Neural progenitor cell (in vitro differentiated cells): ENCODE measurements around the gene RABAC1. TPM values are rescaled to one million over a fixed set of nuclear protein-coding genes. Genes with fewer than 3 reads are reported as not detected.

ENCODE experiments used
- DNase-seq: peaks from one replicate; pipeline ENCODE4 v3.0.0-alpha.2; 2016; ENCODE audit warnings: low spot score
- H2AFZ ChIP-seq: fragments of 200-600 bp; sonication (generic); replicated peaks from 2 replicates; pipeline ENCODE4 v1.6.1; 2016; ENCODE audit warnings: antibody characterized with exemption
- H3F3A ChIP-seq: fragments of 200-600 bp; sonication (generic); 2 replicates; pipeline ENCODE4 v1.6.1; 2016; ENCODE audit warnings: antibody characterized with exemption, low read depth
- H3K27ac ChIP-seq: fragments of 200-600 bp; sonication (generic); 2 replicates; pipeline ENCODE4 v1.5.1; 2016; ENCODE audit warnings: mild to moderate bottlenecking
- H3K27me3 ChIP-seq: fragments of 200-600 bp; sonication (generic); 2 replicates; pipeline ENCODE4 v1.6.1; 2016; ENCODE audit warnings: mild to moderate bottlenecking, moderate library complexity
- H3K36me3 ChIP-seq: fragments of 200-600 bp; sonication (generic); 2 replicates; pipeline ENCODE4 v1.5.1; 2016
- H3K4me1 ChIP-seq: fragments of 200-600 bp; sonication (generic); 2 replicates; pipeline ENCODE4 v1.6.1; 2016; ENCODE audit warnings: mixed run types
- H3K4me2 ChIP-seq: fragments of 200-600 bp; sonication (generic); 2 replicates; pipeline ENCODE4 v1.6.1; 2016
- H3K4me3 ChIP-seq: fragments of 200-600 bp; sonication (generic); 2 replicates; pipeline ENCODE4 v1.5.1; 2016
- H3K79me2 ChIP-seq: fragments of 200-600 bp; sonication (generic); 2 replicates; pipeline ENCODE4 v1.6.1; 2016; ENCODE audit warnings: low read depth
- H3K9ac ChIP-seq: fragments of 200-600 bp; sonication (generic); 2 replicates; pipeline ENCODE4 v1.6.1; 2016
- H3K9me3 ChIP-seq: fragments of 200-600 bp; sonication (generic); 2 replicates; pipeline ENCODE4 v1.5.1; 2016; ENCODE audit warnings: low read depth
- H4K20me1 ChIP-seq: fragments of 200-600 bp; sonication (generic); 2 replicates; pipeline ENCODE4 v1.6.1; 2016; ENCODE audit warnings: low read depth
- H3K27ac Mint-ChIP-seq: 3 replicates; pipeline ENCODE4 v1.8.0; 2021; ENCODE audit warnings: mixed read lengths
- H3K27me3 Mint-ChIP-seq: 2 replicates; pipeline ENCODE4 v1.8.0; 2022; ENCODE audit warnings: low read depth, mild to moderate bottlenecking, inconsistent platforms, moderate library complexity, mixed read lengths; ENCODE audit not compliant: insufficient read depth
- H3K36me3 Mint-ChIP-seq: 3 replicates; pipeline ENCODE4 v1.8.0; 2021; ENCODE audit warnings: mixed read lengths
- H3K4me1 Mint-ChIP-seq: 3 replicates; pipeline ENCODE4 v1.8.0; 2021; ENCODE audit warnings: mixed read lengths
- H3K4me3 Mint-ChIP-seq: 3 replicates; pipeline ENCODE4 v1.8.0; 2021; ENCODE audit warnings: mild to moderate bottlenecking, moderate library complexity, mixed read lengths
- H3K9me3 Mint-ChIP-seq: 3 replicates; pipeline ENCODE4 v1.8.0; 2020; ENCODE audit warnings: mixed read lengths
- CTCF ChIP-seq: fragments of 200-600 bp; sonication (generic); IDR thresholded peaks from 2 replicates; pipeline ENCODE4 v1.5.1; 2017; ENCODE audit warnings: antibody characterized with exemption, mild to moderate bottlenecking
- EZH2 ChIP-seq: fragments of 200-600 bp; sonication (generic); IDR thresholded peaks from 2 replicates; pipeline ENCODE4 v1.6.1; 2017; ENCODE audit warnings: antibody characterized with exemption, mild to moderate bottlenecking, moderate library complexity
- EZH2phosphoT487 ChIP-seq: fragments of 200-600 bp; sonication (generic); IDR thresholded peaks from 2 replicates; pipeline ENCODE4 v1.6.1; 2017; ENCODE audit warnings: antibody characterized with exemption
- total RNA-seq: library from RNA; depleted of rRNA; stranded (reverse); fragments of >200 nt; gene quantifications from 2 replicates; pipeline ENCODE4 v1.2.3, GENCODE V29; 2015; ENCODE audit warnings: low replicate concordance

The RABAC1 gene
- total RNA-seq, 1 donor from 2014 or later: 33.1 TPM

GRCh38 chr19:41987141-41987860 is 28.2 kb upstream of the RABAC1 start:
- TF ChIP-seq EZH2 (no peak), CTCF (no peak), EZH2phosphoT487 (no peak)
- Mint-ChIP-seq H3K36me3 (no peaks in the 10 kb centered on the region), H3K27ac (no peak overlapping the region), H3K27me3 (peaks cover under 1% of the 10 kb centered on the region), H3K4me1 (no peaks in the 10 kb centered on the region), H3K9me3 (no peaks in the 10 kb centered on the region), H3K4me3 (no peak overlapping the region)
- no peak overlapping the region for H3K9ac ChIP-seq
- H3K27ac ChIP-seq: no peak overlapping the region
- H3K4me1 ChIP-seq: no peaks in the 10 kb centered on the region
- H3K36me3 ChIP-seq: no peaks in the 10 kb centered on the region
- no peak overlapping the region for H2AFZ ChIP-seq
- H3F3A ChIP-seq: no peaks in the 10 kb centered on the region
- DNase-seq: no peak
- H4K20me1 ChIP-seq: no peaks in the 10 kb centered on the region
- H3K27me3 ChIP-seq: peaks cover 19% of the 10 kb centered on the region
- no peak overlapping the region for H3K4me2 ChIP-seq
- no peaks in the 10 kb centered on the region for H3K79me2 ChIP-seq
- no peaks in the 10 kb centered on the region for H3K9me3 ChIP-seq
- H3K4me3 ChIP-seq: no peak overlapping the region

- Mint-ChIP-seq H3K36me3 (no peaks in the 10 kb centered on the region), H3K27ac (peak overlapping the region; percentile 53), H3K9me3 (no peaks in the 10 kb centered on the region), H3K4me1 (no peaks in the 10 kb centered on the region), H3K27me3 (peaks cover 2% of the 10 kb centered on the region), H3K4me3 (no peak overlapping the region)
- Histone ChIP-seq H3K4me1 (no peaks in the 10 kb centered on the region), H3K4me3 (no peak overlapping the region), H3K9me3 (no peaks in the 10 kb centered on the region), H3K27me3 (peaks cover 4% of the 10 kb centered on the region), H2AFZ (no peak overlapping the region), H3F3A (no peaks in the 10 kb centered on the region), H3K79me2 (no peaks in the 10 kb centered on the region), H4K20me1 (no peaks in the 10 kb centered on the region), H3K27ac (no peak overlapping the region), H3K36me3 (no peaks in the 10 kb centered on the region), H3K4me2 (no peak overlapping the region), H3K9ac (no peak overlapping the region)
- TF ChIP-seq CTCF (no peak), EZH2phosphoT487 (no peak), EZH2 (no peak)
- DNase-seq: no peak
Observed at GRCh38 chr19:41984961-41985360, 25.8 kb upstream of the RABAC1 start.

- no peaks in the 10 kb centered on the region for H3K79me2 ChIP-seq
- H3K9me3 ChIP-seq: no peaks in the 10 kb centered on the region
- no peaks in the 10 kb centered on the region for H3K4me1 ChIP-seq
- Mint-ChIP-seq H3K36me3 (no peaks in the 10 kb centered on the region), H3K4me1 (no peaks in the 10 kb centered on the region), H3K27ac (no peak overlapping the region), H3K4me3 (no peak overlapping the region), H3K27me3 (peaks cover 2% of the 10 kb centered on the region), H3K9me3 (no peaks in the 10 kb centered on the region)
- no peaks in the 10 kb centered on the region for H3K27me3 ChIP-seq
- no peaks in the 10 kb centered on the region for H4K20me1 ChIP-seq
- no peak for DNase-seq
- no peaks in the 10 kb centered on the region for H3F3A ChIP-seq
- H2AFZ ChIP-seq: no peak overlapping the region
- H3K9ac ChIP-seq: no peak overlapping the region
- H3K4me2 ChIP-seq: no peak overlapping the region
- no peak for TF ChIP-seq EZH2phosphoT487
- no peak overlapping the region for H3K4me3 ChIP-seq
- no peaks in the 10 kb centered on the region for H3K36me3 ChIP-seq
- no peak overlapping the region for H3K27ac ChIP-seq
Observed at GRCh38 chr19:41981724-41982123, 22.6 kb upstream of the RABAC1 start.

- Mint-ChIP-seq H3K27ac (no peak overlapping the region), H3K4me1 (no peaks in the 10 kb centered on the region), H3K36me3 (no peaks in the 10 kb centered on the region), H3K27me3 (peaks cover 6% of the 10 kb centered on the region), H3K4me3 (no peak overlapping the region), H3K9me3 (no peaks in the 10 kb centered on the region)
- H3K36me3 ChIP-seq: no peaks in the 10 kb centered on the region
- no peak for DNase-seq
- no peaks in the 10 kb centered on the region for H3K79me2 ChIP-seq
- no peaks in the 10 kb centered on the region for H4K20me1 ChIP-seq
- TF ChIP-seq EZH2: no peak
- no peak for TF ChIP-seq EZH2phosphoT487
- TF ChIP-seq CTCF: no peak
- no peak overlapping the region for H3K4me3 ChIP-seq
- H3K4me1 ChIP-seq: no peaks in the 10 kb centered on the region
- no peak overlapping the region for H3K4me2 ChIP-seq
- H3K27ac ChIP-seq: no peak overlapping the region
- no peaks in the 10 kb centered on the region for H3K27me3 ChIP-seq
- H2AFZ ChIP-seq: no peak overlapping the region
- H3K9ac ChIP-seq: no peak overlapping the region
- no peaks in the 10 kb centered on the region for H3K9me3 ChIP-seq
- H3F3A ChIP-seq: no peaks in the 10 kb centered on the region
Observed at GRCh38 chr19:41978470-41978869, 19.3 kb upstream of the RABAC1 start.
